Measurements from ENCODE around the gene NPR3. TPM values are rescaled to one million over a fixed set of nuclear protein-coding genes. Genes with fewer than 3 reads are reported as not detected.

The NPR3 gene
- total and polyA plus RNA-seq, 2 of the 8 experiments (the other 6 are each of a cell fraction or from before 2014, with no cell fraction given), result not detected

DNA sequence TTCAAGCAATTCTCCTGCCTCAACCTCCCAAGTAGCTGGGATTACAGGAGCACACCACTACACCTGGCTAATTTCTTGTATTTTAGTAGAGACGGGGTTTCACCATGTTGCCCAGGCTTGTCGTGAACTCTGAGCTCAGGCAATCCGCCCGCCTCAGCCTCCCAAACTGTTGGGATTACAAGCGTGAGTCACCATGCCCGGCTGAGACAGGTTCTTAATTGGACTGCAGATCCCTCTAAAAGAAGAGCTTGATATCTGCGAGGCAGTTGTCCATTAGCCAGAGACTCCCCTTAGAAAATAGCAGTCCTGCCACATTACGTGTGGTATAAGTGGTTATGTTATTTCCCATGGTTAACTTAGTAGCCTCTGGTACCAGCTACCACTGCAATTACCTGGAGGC is 46.6 kb upstream of the NPR3 start:
- no peak overlapping the region for H3K14ac ChIP-seq (ENCODE audit: insufficient read length)
- CTCF ChIA-PET (ENCODE audit: partially characterized antibody), result interaction anchor here (1.3 kb wide), 2 partner anchors 10 to 34 kb away, joined by 3 read pairs; no protein-coding TSS in a partner anchor
- POLR2A ChIA-PET (ENCODE audit: partially characterized antibody), result no interaction called here
- no peaks in the 10 kb centered on the region for H3K23me2 ChIP-seq (ENCODE audit: low read depth, low read length)
- peaks cover 4 to 7% of the 10 kb centered on the region in 2 experiments; a peak in 3 of 4 replicates for H3K9me3 ChIP-seq (ENCODE audit: insufficient read depth in 2 of 2, low read depth in 1 of 2, low read length in 1 of 2)
- H3K79me1 ChIP-seq (ENCODE audit: low read depth, low read length), result no peaks in the 10 kb centered on the region
- no peak overlapping the region for H3K27ac ChIP-seq (ENCODE audit: low read depth, low read length)
- no peak overlapping the region for H4K8ac ChIP-seq (ENCODE audit: extremely low read depth, insufficient read depth, low read length)
- H3K56ac ChIP-seq (replicated peaks; ENCODE audit: insufficient read length, low read depth, low read length), result no peak overlapping the region
- H3K4me2 ChIP-seq (ENCODE audit: insufficient read depth in 1 of 2, low read depth in 2 of 2, low read length in 2 of 2), result no peak overlapping the region
- DNase-seq (ENCODE audit: low read depth in 1 of 2, low spot score in 2 of 2), result no peak
- no peak overlapping the region for H3K9ac ChIP-seq (replicated peaks in 1 of 4; ENCODE audit: extremely low read depth in 1 of 4, low read depth in 3 of 4, low read length in 3 of 4)
- no peak overlapping the region for H2BK15ac ChIP-seq (ENCODE audit: low read length)
- no peaks in the 10 kb centered on the region for H3K36me3 ChIP-seq (ENCODE audit: control insufficient read depth in 2 of 4, insufficient read depth in 4 of 4, low read length in 3 of 4)
- H4K91ac ChIP-seq (replicated peaks; ENCODE audit: insufficient read length, low read length), result no peak overlapping the region
- H3K4ac ChIP-seq (replicated peaks; ENCODE audit: insufficient read length, low read depth, low read length), result no peak overlapping the region
- no peak overlapping the region for H2BK12ac ChIP-seq (ENCODE audit: low read depth, low read length)
- H2BK120ac ChIP-seq (replicated peaks; ENCODE audit: low read depth, low read length), result no peak overlapping the region
- no peak overlapping the region for H3K4me3 ChIP-seq (ENCODE audit: extremely low read depth in 1 of 4, insufficient read depth in 2 of 4, low read depth in 3 of 4, low read length in 4 of 4)
- no peaks in the 10 kb centered on the region for H4K20me1 ChIP-seq (replicated peaks in 1 of 2; ENCODE audit: control insufficient read depth in 1 of 2, insufficient read depth in 2 of 2, low read length in 2 of 2)
- no peak overlapping the region for H3K23ac ChIP-seq (ENCODE audit: insufficient read length)
- H2AK5ac ChIP-seq (ENCODE audit: low read depth, low read length), result no peak overlapping the region
- H3K18ac ChIP-seq (ENCODE audit: extremely low read depth, low read length), result no peak overlapping the region
- H3K79me2 ChIP-seq (ENCODE audit: control insufficient read depth in 1 of 2, insufficient read depth in 2 of 2, low read length in 2 of 2), result no peaks in the 10 kb centered on the region
- no peak overlapping the region for H2BK5ac ChIP-seq (ENCODE audit: low read depth, low read length)
- WGBS, 2 experiments (ENCODE audit: extremely low coverage in 1 of 2, insufficient coverage in 1 of 2, insufficient read length in 1 of 2, insufficient replicate concordance in 2 of 2, low coverage in 1 of 2, low lambda C conversion rate in 2 of 2, missing lambda C conversion rate in 1 of 2), result 92% methylated on average over 8 of the region's 8 CpGs; no CpG with 5 or more reads in 1 of the 2 experiments
- no peak for FAIRE-seq
- no peak overlapping the region for H2AFZ ChIP-seq (ENCODE audit: low read length)
- no peaks in the 10 kb centered on the region; a peak in 1 of 7 replicates for H3K4me1 ChIP-seq (replicated peaks in 1 of 4; ENCODE audit: control insufficient read depth in 3 of 4, insufficient read depth in 4 of 4, low read length in 3 of 4)
- no peaks in the 10 kb centered on the region for H3K27me3 ChIP-seq (replicated peaks in 1 of 4; ENCODE audit: control insufficient read depth in 3 of 4, extremely low read depth in 1 of 4, insufficient read depth in 3 of 4, low read length in 3 of 4)
- H2BK20ac ChIP-seq (ENCODE audit: low read length), result no peak overlapping the region
- H4K5ac ChIP-seq (ENCODE audit: insufficient read length, low read depth, low read length), result no peak overlapping the region
- TF ChIP-seq CBX5 (IDR thresholded peaks at IDR 0.05; ENCODE audit: low read depth, low read length), result no peak
- no peak for TF ChIP-seq USF2 (IDR thresholded peaks at IDR 0.05; ENCODE audit: low read length)
- no peak for TF ChIP-seq JUND (IDR thresholded peaks at IDR 0.05; ENCODE audit: low read length)
- TF ChIP-seq SIN3A (conservative IDR thresholded peaks at IDR 0.05 in 1 of 2, IDR thresholded peaks at IDR 0.05 in 1 of 2; ENCODE audit: low read depth in 1 of 2, low read length in 2 of 2), result no peak
- TF ChIP-seq HDAC2 (IDR thresholded peaks at IDR 0.05; ENCODE audit: borderline replicate concordance in 1 of 2, low read depth in 2 of 2, low read length in 2 of 2), result no peak
- no peak for TF ChIP-seq GABPA (IDR thresholded peaks at IDR 0.05; ENCODE audit: borderline replicate concordance, insufficient read depth, low read length)
- TF ChIP-seq EZH2 (IDR thresholded peaks at IDR 0.05; ENCODE audit: low read depth, low read length, severe bottlenecking), result no peak
- TF ChIP-seq, protein P1, sequence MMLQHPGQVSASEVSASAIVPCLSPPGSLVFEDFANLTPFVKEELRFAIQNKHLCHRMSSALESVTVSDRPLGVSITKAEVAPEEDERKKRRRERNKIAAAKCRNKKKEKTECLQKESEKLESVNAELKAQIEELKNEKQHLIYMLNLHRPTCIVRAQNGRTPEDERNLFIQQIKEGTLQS (IDR thresholded peaks at IDR 0.05; ENCODE audit: insufficient read depth, low read depth, low read length), result no peak
- TF ChIP-seq CHD1 (IDR thresholded peaks at IDR 0.05; ENCODE audit: low read depth, low read length), result no peak
- TF ChIP-seq TCF12 (IDR thresholded peaks at IDR 0.05; ENCODE audit: low read depth, low read length), result no peak
- no peak for TF ChIP-seq PHF8 (conservative IDR thresholded peaks at IDR 0.05; ENCODE audit: low read depth, low read length)
- TF ChIP-seq TBP (IDR thresholded peaks at IDR 0.05; ENCODE audit: low read depth, low read length), result no peak

Measured in H1 (cell line).